Superior temporal gyrus (tissue), 1 donor: ENCODE results near the gene GLI3.

ENCODE experiments used
- DNase-seq: peaks from one replicate; pipeline ENCODE4 v3.0.0-alpha.2; 2016; ENCODE audit errors: extremely low spot score

The GLI3 gene

DNA sequence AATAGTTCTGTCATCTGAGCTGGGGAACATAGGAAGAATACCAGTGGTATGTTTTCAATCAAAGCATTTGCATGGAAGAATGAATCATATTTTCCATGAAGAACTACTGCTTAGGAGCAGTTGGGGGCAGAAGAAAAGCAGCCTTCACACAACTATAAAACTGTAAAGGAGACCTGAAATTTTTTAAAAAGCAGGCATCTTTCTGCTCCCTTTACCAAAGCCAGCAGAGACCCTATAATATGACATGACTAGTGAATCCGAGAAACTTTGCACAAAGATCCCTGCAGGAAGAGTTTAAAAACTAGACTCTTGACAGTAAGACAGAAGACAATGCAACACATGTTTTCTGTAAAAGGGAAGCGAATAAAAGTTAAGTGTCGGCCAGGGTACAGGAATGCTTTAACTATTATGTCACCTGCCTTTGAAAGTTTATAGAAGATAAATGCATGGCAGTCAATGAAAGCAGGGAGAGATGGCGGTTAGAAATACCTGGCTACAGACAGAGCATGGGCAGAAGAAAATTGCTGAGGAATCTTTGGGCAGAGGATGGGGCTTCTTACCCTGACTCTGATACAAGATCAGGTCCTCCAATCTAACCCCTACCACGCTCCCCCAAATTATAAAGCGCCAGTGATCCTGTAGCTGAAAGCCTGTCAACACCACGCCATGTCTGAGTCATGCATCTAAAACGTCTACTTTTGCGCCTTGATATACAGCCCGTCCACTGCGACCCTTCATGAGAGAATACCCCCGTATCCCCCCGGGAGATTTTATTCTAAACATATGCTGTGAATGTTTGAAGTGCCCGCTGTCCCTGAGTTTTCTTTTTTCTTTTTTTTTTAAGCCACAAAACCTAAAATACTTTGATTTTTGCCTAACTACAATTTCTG, 93.1 kb downstream of the GLI3 start:
- no peak for DNase-seq

DNA sequence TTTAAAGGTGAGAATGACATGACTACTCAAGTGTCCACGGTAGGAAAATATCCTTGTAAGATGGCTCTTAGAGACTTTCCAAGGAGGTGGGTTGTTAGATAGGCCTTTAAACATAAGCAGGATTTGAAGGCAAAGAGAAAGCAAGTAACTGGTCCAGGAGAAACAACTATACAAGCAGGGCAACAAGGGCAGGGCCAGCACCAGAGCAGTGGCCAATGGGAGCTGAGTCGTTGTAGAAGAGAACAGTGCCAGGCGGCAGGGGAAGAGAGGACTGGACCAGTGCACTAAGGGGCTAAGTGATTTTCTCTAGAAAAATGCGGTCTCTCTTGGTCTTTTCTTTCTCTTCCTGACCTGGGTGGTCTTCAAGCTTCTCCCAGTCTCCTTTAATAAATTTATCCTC, 94.9 kb downstream of the GLI3 start:
- no peak for DNase-seq

DNA sequence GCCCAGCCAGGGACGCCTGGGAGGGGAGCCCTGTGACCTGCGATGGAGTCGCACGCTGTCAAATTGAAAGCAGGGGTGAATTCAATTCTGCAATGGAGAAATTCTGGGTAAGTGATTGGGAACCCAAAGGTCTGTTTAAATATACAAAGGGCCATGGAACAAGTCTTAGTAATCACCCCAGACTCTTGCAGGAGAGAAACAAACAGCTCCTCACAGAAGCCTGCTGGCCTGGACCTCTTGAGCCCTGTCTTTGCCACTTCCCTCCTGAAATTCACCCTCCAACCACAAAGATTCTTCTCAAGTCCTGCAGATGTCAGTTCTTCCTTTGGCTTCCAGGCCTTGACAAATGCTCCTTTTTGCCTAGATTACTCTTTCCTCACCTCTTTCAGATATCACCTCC, 97.3 kb downstream of the GLI3 start:
- DNase-seq = no peak

DNA sequence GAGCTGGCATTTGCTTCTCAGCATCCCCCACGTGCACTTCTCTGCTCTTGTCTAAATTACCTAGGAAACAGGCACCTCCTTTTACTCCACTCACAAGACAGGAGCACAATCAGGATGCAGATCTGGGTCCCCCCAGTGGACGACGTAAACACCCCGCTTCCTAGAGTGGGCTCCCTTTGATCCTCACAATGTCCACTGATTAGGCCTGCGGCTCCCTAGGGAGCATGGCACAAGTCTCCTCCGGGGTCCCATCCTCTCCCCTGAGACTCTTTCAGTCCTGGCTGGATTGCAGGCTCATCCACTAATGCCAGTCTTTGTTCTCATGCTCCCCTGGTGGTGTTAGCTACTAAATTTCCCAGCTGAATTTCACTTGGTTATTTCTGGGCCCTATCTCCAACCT, 98.3 kb downstream of the GLI3 start:
- no peak for DNase-seq

DNA sequence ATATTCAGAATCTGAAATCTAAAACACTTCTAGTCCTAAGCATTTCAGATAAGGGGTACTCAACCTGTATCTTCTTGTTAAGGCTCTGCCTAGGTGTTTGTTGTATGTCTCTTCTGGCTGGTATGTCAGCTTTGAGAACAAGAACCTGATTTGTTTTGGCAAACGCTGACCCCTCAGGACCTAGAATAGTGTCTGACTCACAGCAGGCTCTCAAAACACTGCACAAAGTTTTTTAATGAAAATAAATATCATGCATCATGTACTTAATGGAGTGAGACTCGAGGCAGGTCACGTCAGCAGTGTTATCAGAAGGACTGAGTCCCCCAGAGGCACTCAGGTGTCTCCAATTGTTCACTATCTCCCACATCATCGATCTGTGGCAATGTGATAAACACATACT, 99.1 kb downstream of the GLI3 start:
- no peak for DNase-seq

DNA sequence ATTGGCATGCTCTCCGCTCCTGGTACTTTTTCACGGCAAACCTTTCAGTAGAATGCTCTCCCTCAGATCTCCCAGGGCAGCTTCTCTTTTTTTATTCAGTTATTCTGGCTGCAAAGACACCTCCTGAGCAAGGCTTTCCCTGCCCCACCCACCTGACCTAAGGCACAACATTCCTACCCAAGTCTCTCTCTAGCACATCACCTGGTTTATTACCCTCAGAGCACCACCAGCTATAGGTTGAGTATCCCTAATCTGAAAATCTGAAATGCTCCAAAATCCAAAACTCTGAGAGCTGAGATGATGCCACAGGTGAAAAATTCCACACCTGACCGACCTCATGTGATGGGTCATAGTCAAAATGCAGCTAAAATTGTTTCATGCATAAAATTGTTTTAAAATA, 99.6 kb downstream of the GLI3 start:
- DNase-seq = no peak

DNA sequence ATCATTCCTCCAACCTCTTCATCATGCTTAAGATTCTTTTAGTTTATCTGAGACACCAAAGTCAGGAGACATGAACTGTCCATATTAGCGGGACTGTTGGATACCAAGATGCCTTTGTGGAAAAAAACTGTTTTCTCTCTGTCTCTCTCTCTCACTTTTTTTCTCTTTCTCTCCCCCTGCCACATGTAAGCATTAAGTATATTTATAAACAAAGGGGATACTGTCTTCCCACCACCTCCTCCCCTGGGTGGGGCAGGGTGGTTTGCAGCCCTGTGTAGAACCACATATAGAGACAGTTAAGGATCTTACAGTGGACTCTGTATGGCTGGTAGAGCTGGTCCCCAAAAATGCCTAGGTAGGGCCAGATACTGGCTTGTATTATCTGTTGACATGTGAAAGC, 101.3 kb downstream of the GLI3 start:
- no peak for DNase-seq

DNA sequence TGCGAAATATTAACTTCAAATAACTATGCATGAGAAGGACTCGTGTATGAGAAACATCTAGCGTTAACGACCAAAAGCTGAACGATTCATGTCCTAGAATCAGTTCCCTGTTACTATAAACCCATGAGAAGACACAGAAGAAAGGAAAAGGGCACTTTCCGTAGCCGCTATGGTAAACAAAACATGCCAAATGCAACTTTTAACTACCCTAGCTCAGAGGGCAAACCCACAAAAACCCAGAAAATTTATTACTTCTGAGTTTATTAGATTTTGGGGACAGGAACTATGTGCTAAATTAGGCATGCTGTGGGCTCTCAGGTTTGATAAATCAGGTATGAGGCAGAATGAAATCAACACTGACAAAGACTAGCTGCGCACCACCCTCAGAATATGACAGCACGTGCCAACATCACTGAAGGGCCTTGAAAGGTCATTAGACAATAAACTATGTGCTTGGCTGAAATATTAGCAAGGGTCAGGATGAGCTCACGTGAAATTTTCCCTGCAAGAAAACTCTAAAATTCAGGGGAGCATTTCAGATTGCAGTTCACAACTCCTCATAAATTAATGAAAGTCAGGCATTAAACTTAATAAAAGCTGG, 102.6 kb downstream of the GLI3 start:
- DNase-seq = no peak

DNA sequence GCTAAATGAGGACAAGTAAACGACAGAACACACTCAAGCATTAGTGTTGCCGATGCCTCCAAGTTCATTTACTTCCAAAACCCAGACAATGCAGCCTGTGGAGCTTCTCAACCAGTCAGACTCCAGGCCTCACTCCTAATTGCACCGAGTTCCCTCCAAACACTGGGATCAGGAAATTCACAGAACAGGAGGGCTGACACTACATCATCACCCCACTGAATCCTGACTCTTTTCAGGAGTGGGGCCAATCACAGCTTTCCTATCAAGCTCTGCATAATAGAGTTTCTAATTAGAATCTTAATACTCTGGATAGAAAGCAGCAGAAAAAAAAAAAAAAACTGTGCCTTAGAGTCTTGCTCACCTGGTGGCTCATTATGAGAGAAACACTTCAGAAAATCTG, 103.7 kb downstream of the GLI3 start:
- DNase-seq = no peak

DNA sequence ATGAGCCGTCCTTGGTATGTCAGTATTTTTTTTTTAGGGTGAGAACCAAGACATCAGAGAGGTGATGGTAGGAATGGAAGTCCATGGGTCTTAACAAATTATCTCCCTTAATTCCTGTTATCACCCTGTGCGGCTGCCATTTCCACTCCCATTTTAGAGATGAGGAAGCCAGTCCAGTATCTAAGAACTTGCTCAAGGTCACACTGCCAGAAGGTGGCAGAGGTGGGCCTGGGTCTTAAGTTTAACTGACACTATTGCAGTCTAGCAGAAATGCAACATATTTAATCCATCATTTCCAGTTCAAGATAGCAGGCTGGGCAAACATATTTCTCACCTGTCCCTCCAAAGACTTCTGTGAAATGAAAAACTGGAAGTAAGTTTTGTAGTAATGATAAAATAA, 108.3 kb downstream of the GLI3 start:
- no peak for DNase-seq

DNA sequence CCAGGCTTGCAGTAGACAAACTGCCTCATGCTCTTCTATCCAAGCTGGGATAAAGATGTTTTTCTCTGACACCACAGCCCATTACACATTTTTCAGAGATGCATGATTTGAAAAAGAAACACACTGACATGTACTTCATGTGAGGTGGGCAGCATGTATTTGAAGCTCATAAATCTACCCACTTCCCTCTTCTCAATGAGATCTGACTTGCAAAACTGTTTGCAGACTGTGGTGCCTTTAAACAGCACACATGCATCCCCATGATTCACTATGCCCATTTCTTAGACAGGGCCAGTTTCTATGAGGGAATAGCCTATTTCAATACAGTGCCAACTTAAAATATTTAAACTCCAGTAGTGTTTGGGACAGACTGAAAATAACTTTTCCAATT, 109.8 kb downstream of the GLI3 start:
- no peak for DNase-seq

DNA sequence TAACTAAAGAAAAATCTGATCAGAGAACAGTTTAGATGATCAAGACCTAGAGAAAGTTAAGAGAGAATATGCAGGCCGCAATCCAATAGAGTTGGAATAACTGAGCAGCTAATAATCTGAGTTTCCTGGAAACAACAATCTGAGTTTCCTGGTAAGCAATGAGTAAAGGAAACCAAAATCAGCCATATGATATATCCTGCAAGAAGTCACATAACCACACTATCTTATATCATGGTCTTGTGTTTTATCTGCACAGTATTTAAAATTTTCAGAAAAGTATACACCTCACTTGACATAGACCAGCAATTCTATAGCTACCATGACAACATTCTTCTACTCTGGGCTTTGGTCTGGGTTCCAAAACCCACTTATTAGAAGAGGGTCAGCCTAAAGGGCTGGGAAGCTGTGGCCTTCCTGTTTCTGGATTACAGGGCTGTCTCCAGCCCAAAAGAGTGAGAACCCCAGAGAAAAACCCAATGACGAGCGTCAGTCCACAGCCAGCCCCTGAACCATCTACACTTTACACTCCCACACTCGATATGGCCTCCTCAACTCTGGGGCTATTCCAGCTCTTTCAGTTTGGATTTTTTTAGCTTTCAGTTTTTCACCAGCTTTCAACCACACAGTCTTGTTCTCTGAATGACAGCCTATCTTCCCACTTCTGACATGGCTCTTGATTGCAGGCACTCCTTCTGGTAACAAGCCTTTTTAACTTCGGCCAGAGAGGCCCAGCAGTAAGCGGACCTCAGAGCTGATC, 110.4 kb downstream of the GLI3 start:
- DNase-seq = no peak

DNA sequence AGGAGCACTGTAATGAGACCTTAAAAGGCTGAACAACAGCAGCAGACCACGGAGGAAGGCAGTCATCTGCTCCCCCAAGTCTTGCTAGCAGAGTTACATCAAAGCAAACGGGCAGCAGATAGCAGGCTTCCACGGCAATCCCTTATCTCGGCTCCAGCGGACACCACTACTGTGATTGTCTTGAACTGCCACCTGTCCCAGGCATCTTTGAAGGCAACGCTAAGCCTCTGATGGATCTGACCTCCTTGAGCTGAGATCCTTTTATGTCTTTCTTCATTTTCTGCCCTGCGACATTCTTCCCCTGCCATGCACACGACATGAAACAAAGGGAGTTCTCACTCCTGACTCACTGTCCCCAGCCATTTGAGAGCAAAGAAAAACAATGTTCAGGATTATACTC, 111.7 kb downstream of the GLI3 start:
- DNase-seq = no peak

DNA sequence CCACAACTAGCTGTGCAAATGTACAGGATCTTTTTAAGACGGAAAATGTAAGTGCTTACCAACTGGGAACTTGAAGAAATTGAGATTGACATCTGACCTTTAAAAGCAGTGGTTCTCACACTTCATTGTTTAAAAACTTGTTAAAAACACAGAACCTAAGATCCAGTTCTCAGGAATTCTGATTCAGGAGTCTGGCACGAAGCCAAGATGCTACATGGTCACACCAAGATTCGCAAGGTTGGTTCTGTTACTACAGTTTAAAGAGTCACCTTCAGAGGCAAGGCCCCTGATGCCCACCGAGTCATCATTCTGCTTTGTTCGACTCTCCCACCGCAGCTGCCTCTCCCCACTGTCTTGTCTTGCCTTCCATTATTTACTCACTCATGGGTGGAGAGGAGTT, 113.3 kb downstream of the GLI3 start:
- no peak for DNase-seq

DNA sequence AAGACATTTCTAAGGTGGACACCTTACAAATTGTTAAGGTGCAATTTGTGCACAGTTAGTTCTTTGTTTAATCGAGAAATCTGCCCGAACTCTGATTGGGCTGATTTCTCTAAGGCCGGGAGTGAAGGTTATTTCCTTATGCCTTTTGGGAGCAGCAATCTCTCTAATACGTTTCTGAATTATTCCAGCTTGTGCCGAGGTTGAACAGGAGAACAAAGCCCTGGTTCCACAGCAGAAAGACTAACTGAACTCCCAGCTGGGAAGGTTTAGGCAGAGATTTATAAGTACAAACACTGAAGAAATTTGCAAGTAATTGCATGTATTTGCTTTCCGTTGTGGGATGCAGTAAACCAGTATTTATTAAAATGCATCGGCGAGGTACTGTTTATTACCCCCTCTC, 116.8 kb downstream of the GLI3 start:
- DNase-seq = no peak

DNA sequence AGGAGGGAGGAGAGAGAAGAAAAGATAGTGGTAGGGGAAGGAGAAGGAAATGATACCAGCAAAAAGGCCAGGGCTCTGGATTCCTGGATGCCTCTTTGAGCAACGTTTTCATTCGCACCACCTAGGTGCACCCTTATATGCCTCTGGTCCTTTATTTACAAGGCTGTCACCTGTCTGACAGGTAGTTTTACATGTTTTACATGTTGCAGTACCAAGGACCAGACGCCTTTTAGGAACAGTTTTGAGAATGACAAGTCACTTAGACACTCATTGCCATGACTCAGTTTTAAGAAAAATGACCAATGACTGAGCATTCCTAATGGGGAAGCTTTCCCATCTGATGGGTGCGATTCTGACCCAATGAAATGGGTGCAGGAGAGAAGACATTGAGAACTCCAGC, 119.8 kb downstream of the GLI3 start:
- DNase-seq = no peak

DNA sequence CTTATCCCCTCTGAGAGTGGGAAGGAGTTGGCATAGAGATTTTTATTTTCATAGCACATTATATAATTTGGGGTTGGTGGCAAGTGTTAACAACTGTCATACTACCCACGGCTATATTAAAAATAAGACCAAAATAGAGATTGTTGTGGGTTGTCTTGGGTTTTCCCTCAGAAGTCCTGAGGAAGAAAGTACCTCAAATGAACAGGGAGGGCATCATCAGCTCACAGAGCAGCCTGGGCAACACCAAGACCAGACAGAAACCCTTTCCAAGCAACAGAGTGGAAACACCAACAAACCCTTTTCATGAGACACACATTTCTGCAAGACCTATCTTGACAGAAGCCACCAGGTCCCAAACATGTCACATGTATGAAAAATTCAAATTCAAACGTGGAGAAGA, 121.2 kb downstream of the GLI3 start:
- no peak for DNase-seq

DNA sequence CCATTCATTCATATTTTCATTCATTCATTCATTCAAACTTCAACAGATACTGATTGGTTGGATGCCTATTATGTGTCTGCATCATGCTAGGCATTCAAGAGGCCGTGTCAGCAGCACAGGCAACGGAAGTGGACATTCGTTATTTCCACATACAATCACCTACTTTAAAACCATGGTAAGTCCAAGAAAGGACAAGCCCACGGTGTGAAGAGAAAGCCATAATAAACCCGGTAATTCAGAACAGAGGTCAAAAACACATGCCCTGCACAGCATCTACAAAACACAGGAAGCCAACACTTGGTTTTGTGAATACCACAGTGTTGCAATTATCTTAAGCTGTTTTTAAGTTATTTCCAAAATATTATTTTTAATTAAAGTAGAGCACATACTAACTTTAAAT, 126.7 kb downstream of the GLI3 start:
- DNase-seq = no peak

DNA sequence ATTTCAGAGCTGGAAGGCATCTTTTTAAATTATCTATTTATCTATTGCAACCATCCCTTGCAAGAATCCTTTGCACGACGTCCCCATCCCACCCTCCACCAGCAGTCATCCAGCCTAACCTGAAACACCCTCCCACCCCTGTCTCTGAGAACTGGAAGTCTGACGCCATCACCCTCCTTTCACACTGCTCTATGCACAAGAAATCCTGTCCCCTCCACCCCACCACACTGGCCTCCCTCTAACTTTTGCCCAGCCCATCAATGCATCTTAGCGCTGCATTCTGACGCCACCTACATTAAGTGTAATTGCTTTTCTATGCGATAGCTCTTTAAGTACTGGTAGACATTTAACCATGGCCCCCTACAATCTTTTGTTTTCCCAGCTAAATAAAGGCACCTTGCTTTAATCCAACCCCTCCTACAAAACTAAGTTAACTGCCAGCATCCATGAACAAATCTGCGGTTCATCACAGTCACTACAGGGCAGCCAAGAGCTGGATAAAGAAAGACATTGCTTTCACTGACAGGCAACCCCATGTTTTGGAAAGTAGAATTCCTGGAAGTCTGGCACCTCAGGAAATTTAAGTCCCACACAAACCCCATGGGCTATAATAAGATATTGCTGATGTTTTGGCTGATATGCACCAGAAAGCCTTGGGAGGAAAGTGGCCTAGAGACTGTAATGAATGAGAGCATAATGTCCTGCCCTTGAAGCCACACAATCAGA, 128.0 kb downstream of the GLI3 start:
- DNase-seq = no peak

DNA sequence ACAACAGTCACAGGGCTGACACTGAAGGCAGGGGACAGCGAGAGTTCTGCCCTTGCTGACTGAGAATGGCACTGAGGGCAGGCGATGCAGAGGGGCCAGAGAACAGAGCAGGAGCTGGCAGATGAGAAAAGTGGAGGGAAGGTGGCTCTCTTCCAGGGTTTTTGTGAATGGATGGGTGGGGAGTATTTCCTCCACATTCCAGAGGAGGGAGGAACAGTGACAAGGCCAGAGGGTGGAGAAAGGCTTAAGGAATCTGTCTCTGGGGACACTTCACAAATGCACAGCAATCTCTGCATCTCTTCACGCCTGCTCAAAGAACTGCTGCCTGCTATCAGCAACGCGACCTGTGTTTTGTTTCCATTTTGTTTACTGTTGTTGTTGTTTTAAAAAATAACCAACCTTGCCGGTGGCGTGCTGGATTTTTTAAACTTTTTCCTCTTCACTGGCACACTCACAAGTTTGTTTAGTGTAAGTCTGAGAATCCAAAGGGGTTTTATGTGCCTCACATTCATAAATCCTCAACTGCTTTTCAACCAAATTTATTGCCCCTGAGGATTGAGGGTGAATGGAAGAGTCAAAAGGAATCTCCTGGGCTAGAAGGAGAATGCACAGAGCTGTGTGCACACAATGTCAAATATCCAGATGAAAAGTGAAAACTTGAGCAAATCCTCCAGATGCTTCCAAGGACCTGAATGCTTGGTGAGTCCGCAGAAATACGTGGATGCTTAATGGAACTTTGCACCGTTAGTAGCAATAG, 129.3 kb downstream of the GLI3 start:
- DNase-seq = no peak

DNA sequence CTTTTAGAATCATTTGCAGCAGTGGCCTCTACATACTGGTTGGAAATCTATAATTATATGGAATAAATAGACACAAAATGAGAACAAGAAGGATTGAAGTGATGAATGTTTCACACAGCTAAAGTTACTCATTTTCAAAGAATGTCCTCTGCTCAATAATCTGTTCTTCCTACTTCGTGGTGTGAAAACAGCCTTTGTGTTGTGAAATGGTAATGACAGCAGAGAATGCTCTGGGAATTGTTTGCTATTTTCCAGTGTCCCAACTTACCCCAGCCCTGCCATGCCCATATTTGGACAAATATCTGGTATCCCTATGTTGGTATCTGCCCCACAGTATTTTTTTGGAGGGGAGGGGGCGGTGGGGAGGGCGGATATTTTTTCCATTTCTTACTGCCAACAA, 130.4 kb downstream of the GLI3 start:
- DNase-seq = no peak
